Testis (tissue), 2 donors: ENCODE data around the gene SGMS2.

Experiments used
- POLR2A ChIP-seq: fragments of 450-650 bp; IDR thresholded peaks from one replicate; pipeline ENCODE4 v1.6.1; 2017; ENCODE audit warnings: antibody characterized with exemption, mild to moderate bottlenecking, moderate library complexity
- TF ChIP-seq, protein P1 (sequence below), 3 experiments: fragments of 450-650 bp in 2 of 3; fragments of 200-600 bp in 1 of 3; sonication (generic) in 1 of 3; IDR thresholded peaks; one replicate each; pipeline ENCODE4 v1.5.1; 2016 to 2019; ENCODE audit warnings: antibody characterized with exemption in 3 of 3, mild to moderate bottlenecking in 2 of 3, moderate library complexity in 1 of 3

- TF ChIP-seq, protein P1, sequence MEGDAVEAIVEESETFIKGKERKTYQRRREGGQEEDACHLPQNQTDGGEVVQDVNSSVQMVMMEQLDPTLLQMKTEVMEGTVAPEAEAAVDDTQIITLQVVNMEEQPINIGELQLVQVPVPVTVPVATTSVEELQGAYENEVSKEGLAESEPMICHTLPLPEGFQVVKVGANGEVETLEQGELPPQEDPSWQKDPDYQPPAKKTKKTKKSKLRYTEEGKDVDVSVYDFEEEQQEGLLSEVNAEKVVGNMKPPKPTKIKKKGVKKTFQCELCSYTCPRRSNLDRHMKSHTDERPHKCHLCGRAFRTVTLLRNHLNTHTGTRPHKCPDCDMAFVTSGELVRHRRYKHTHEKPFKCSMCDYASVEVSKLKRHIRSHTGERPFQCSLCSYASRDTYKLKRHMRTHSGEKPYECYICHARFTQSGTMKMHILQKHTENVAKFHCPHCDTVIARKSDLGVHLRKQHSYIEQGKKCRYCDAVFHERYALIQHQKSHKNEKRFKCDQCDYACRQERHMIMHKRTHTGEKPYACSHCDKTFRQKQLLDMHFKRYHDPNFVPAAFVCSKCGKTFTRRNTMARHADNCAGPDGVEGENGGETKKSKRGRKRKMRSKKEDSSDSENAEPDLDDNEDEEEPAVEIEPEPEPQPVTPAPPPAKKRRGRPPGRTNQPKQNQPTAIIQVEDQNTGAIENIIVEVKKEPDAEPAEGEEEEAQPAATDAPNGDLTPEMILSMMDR (IDR thresholded peaks at IDR 0.05), result no peak
- no peak for TF ChIP-seq POLR2A
Observed at GRCh38 chr4:107935246-107935645, 110.5 kb downstream of the SGMS2 start.
